ENCODE data around the gene INS.

The INS gene

GRCh38 chr11:2160736-2161259 is at the start of gene INS:
Gene INS, minus strand, starts transcription at chr11:2161209. Its CDS starts 238 bp downstream, at chr11:2160971.
- TF ChIP-seq Cebpa-rat (IDR thresholded peaks at IDR 0.05): no peak
- no peak within 1 kb of the TSS for H3K4me2 ChIP-seq
- H3K27me3 ChIP-seq: peaks cover 11% of the 10 kb centered on the region; the same call in 1 of the 2 replicates
- no peak within 1 kb of the TSS for H3K4me3 ChIP-seq
- peaks cover 34% of the 10 kb centered on the region; the same call in 1 of the 2 replicates for H4K20me1 ChIP-seq
- no peak within 1 kb of the TSS for H3K9ac ChIP-seq
- H3K4me1 ChIP-seq: peaks cover 16% of the 10 kb centered on the region; the same call in 1 of the 2 replicates
- H3K9me3 ChIP-seq: no peaks in the 10 kb centered on the region
- no peak within 1 kb of the TSS for H3K27ac ChIP-seq
- no peaks in the 10 kb centered on the region for H3K36me3 ChIP-seq

DNA sequence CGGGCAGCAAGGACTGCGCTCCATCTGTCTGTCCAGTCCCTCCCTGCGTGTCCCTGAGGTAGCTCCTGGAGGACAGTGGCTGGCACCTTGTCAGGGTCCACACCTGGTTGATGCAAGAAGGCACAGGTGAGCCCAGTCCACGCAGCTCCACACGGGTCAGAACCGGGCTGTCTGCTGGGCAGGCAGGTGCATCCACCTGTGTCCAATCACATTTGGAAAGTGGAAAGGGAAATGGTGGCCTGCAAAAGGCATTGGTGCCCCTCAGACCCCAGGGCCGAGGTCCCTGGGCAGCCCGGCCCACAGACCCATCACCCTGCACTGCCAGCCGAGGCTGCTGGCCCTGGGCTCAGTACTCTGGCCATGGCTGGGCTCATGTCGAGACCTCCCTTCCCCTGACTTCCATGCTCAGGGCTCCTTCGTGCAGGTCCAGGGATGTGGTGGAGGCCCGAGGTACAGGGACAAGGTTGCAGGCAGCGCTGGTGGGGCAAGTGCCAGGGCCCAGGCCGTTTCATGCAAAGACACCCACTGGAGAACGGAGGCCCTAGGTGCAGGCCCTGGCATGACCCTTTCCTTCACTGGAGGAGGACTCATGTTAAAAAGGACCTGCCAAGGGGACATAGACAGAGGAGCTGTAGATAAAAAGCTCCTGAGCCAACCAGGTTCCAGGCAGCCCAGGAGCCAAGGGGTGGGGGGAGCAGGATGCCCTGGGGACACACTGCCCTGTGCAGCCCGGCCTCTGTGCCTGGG is 49.5 kb upstream of the INS start:
- Histone ChIP-seq H3K27ac (no peak overlapping the region), H3K4me1 (peaks cover 10% of the 10 kb centered on the region), H3K9me3 (no peaks in the 10 kb centered on the region), H4K20me1 (no peaks in the 10 kb centered on the region), H3K9ac (no peak overlapping the region), H3K4me3 (no peak overlapping the region), H3K4me2 (no peak overlapping the region), H3K27me3 (no peaks in the 10 kb centered on the region), H3K36me3 (no peaks in the 10 kb centered on the region)
- TF ChIP-seq Cebpa-rat (IDR thresholded peaks at IDR 0.05): no peak

DNA sequence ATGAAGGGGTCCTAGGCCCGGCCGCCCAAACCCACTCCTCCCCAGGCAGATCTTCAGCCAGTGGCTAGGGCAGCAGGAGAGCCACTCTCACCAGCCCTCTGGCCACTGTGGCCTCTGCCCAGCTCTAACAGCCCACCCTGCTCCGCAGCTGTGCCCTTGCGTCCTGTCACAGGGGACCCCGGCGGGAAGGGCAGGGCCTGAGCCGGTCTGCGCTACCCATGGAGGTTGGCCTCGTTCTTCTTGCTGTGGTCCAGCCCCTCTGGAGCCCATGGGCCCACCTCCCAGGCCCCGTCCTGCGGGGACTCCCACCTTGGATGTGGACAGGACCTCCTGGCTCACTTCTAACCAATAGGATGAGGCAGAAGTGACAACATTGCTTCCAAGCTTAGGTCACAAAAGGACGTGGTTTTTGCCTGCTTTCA is 48.9 kb upstream of the INS start:
- H3K4me2 ChIP-seq: no peak overlapping the region
- H3K9me3 ChIP-seq: no peaks in the 10 kb centered on the region
- H3K36me3 ChIP-seq: no peaks in the 10 kb centered on the region
- no peak overlapping the region for H3K4me3 ChIP-seq
- no peaks in the 10 kb centered on the region for H4K20me1 ChIP-seq
- no peaks in the 10 kb centered on the region for H3K27me3 ChIP-seq
- H3K9ac ChIP-seq: no peak overlapping the region
- no peak for TF ChIP-seq Cebpa-rat (IDR thresholded peaks at IDR 0.05)
- H3K27ac ChIP-seq: no peak overlapping the region
- H3K4me1 ChIP-seq: peaks cover 10% of the 10 kb centered on the region

DNA sequence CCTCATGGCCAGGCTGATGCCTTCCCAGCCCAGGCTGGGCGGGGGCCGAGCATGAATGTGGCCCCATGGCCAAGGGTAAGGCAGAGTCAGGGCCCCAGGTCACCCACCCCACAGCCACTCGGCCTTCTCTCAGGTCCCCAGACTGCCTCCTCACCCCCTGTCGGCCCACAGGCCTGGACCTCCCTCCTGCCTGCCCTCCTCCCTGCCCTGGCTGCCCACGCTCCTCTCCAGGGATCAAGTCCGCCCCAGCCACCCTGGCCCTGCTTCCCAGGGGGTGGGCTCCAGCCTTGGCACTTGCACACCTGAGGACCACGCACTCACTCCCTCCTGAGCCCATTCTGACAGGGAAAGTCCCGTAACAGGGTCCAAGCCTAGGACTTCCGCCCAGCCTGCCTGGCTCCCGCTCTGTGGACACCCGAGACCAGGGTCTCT is 48.4 kb upstream of the INS start:
- Histone ChIP-seq H3K27ac (no peak overlapping the region), H3K36me3 (no peaks in the 10 kb centered on the region)
- no peak for TF ChIP-seq Cebpa-rat (IDR thresholded peaks at IDR 0.05)

GRCh38 chr11:2208691-2209369 is 47.8 kb upstream of the INS start:
- Histone ChIP-seq H3K27me3 (no peaks in the 10 kb centered on the region), H3K9me3 (no peaks in the 10 kb centered on the region), H3K4me2 (no peak overlapping the region), H3K4me1 (peaks cover 12% of the 10 kb centered on the region), H3K9ac (no peak overlapping the region), H3K4me3 (no peak overlapping the region), H3K27ac (no peak overlapping the region), H4K20me1 (no peaks in the 10 kb centered on the region), H3K36me3 (no peaks in the 10 kb centered on the region)
- no peak for TF ChIP-seq Cebpa-rat (IDR thresholded peaks at IDR 0.05)

More for the DNA sequence above, 48.4 kb upstream of the INS start:
- Histone ChIP-seq H3K4me1 (peaks cover 10% of the 10 kb centered on the region), H3K9ac (no peak overlapping the region), H3K9me3 (no peaks in the 10 kb centered on the region), H3K27me3 (no peaks in the 10 kb centered on the region), H3K4me3 (no peak overlapping the region), H3K4me2 (no peak overlapping the region), H4K20me1 (no peaks in the 10 kb centered on the region)

DNA sequence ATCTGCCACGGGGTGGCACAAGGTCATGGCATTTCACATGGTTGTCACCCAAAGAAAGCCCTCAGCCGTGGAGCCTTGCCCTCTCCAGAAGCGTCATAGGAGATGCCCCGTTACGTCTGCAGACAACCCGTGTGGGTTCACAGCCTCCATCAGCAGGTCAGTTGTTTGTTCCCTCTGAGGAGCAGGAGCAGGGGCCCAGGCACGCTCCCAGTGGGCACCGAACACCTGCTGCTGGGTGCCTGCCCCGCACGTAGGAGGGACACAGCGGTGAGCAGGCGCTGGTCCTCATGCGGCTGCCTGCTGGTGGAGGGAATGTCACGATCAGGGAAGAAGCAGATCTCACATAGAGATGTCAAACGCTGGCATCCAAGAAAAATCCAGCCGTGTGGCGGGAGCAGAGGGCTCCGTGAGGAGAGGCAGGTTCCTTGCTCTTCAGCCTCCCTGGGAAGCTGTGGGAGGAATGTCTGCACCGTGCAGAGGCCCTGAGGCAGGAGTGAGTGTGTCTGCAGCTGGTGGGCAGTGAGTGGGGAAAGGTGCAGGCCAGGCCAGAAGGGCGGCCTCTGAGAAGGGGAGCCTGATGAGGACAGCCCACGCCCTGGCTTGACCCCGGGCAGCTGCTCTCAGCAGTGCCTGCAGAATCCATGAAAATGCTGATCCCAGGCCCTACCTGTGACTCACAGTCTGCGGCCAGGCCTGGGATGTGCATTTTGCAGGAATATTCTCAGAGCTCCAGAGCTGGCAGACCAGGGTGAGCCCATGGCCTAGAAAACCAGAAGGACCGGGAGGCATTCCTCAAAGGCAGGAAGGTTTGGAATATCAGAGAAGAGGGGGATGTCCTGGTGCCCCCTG is 47.0 kb upstream of the INS start:
- Histone ChIP-seq H3K27ac (no peak overlapping the region), H3K4me3 (no peak overlapping the region), H3K9me3 (no peaks in the 10 kb centered on the region), H3K4me1 (peaks cover 16% of the 10 kb centered on the region), H4K20me1 (no peaks in the 10 kb centered on the region), H3K9ac (no peak overlapping the region), H3K4me2 (no peak overlapping the region), H3K36me3 (no peaks in the 10 kb centered on the region), H3K27me3 (no peaks in the 10 kb centered on the region)
- TF ChIP-seq Cebpa-rat (IDR thresholded peaks at IDR 0.05): no peak

GRCh38 chr11:2207212-2207611 is 46.2 kb upstream of the INS start:
- H3K36me3 ChIP-seq: no peaks in the 10 kb centered on the region
- no peaks in the 10 kb centered on the region for H3K9me3 ChIP-seq
- TF ChIP-seq Cebpa-rat (IDR thresholded peaks at IDR 0.05): no peak
- no peaks in the 10 kb centered on the region for H3K27me3 ChIP-seq
- peaks cover 18% of the 10 kb centered on the region for H3K4me1 ChIP-seq
- H3K9ac ChIP-seq: no peak overlapping the region
- no peaks in the 10 kb centered on the region for H4K20me1 ChIP-seq
- no peak overlapping the region for H3K4me2 ChIP-seq
- no peak overlapping the region for H3K27ac ChIP-seq
- H3K4me3 ChIP-seq: no peak overlapping the region

- no peak overlapping the region for H3K9ac ChIP-seq
- no peak overlapping the region for H3K4me2 ChIP-seq
- no peaks in the 10 kb centered on the region for H3K36me3 ChIP-seq
- peaks cover 4% of the 10 kb centered on the region; the same call in 1 of the 2 replicates for H3K9me3 ChIP-seq
- no peak overlapping the region for H3K27ac ChIP-seq
- no peaks in the 10 kb centered on the region for H3K27me3 ChIP-seq
- no peak overlapping the region for H3K4me3 ChIP-seq
- H4K20me1 ChIP-seq: no peaks in the 10 kb centered on the region
- H3K4me1 ChIP-seq: peaks cover 25% of the 10 kb centered on the region
- no peak for TF ChIP-seq Cebpa-rat (IDR thresholded peaks at IDR 0.05)
These were observed 45.1 kb upstream of the INS start for GRCh38 chr11:2205981-2206690.

- peaks cover 25% of the 10 kb centered on the region for H3K4me1 ChIP-seq
- no peaks in the 10 kb centered on the region for H4K20me1 ChIP-seq
- H3K4me2 ChIP-seq: no peak overlapping the region
- H3K9me3 ChIP-seq: peaks cover 10% of the 10 kb centered on the region; the same call in 1 of the 2 replicates
- no peak overlapping the region for H3K27ac ChIP-seq
- H3K4me3 ChIP-seq: no peak overlapping the region
- no peak overlapping the region for H3K9ac ChIP-seq
- no peaks in the 10 kb centered on the region for H3K36me3 ChIP-seq
- 0 out of 2 replicates have a peak, but pooled peaks cover 3% of the 10 kb centered on the region for H3K27me3 ChIP-seq
- TF ChIP-seq Cebpa-rat (IDR thresholded peaks at IDR 0.05): no peak
These were observed 44.3 kb upstream of the INS start for GRCh38 chr11:2205214-2205720.

Measured in BLaER1 (cell line).